ENCODE results near the gene CLCA2.

- TF ChIP-seq EZH2phosphoT487 (IDR thresholded peaks at IDR 0.05) (no peak), EZH2 (IDR thresholded peaks at IDR 0.05) (no peak), CTCF (IDR thresholded peaks at IDR 0.05) (no peak)
These were observed 25.1 kb downstream of the CLCA2 start for GRCh38 chr1:86449103-86449502.

Measured in neural progenitor cell (in vitro differentiated cells).